Measurements from ENCODE around the gene GREB1L.

DNA sequence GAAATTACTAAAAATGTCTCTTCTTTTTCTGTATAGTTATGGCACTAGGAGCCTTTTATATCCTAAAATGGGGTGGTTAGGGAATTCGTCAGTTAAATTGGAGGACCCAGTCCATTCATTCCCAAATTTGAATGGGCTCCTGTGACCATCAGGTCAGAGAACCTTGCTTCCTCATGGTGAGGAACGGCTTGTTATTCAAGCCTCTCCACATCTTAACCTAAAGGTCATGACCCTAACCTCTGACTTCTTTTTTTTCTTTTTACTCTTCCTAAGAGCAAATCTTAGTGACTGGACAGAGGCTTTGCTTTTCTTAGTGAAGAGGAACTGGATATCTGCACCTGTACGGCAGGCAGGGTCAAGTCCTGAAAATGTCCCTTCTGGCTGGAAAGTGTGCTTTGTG is 53.1 kb downstream of the GREB1L start:
- TF ChIP-seq FOSL2 (IDR thresholded peaks at IDR 0.05; ENCODE audit: borderline replicate concordance, low read depth) (no peak), GABPA (IDR thresholded peaks at IDR 0.05; ENCODE audit: low read depth) (no peak), POLR2AphosphoS5 (IDR thresholded peaks at IDR 0.05; ENCODE audit: low read depth, low read length) (no peak), FOXJ3 (CRISPR knock-in tag; IDR thresholded peaks at IDR 0.05) (no peak), EZH2phosphoT487 (IDR thresholded peaks at IDR 0.05; ENCODE audit: borderline replicate concordance, low read depth) (no peak), RCOR1 (IDR thresholded peaks at IDR 0.05; ENCODE audit: low read length) (no peak), SIN3A (IDR thresholded peaks at IDR 0.05; ENCODE audit: borderline replicate concordance, low read depth, low read length) (no peak)
- TF ChIP-seq, protein P1, sequence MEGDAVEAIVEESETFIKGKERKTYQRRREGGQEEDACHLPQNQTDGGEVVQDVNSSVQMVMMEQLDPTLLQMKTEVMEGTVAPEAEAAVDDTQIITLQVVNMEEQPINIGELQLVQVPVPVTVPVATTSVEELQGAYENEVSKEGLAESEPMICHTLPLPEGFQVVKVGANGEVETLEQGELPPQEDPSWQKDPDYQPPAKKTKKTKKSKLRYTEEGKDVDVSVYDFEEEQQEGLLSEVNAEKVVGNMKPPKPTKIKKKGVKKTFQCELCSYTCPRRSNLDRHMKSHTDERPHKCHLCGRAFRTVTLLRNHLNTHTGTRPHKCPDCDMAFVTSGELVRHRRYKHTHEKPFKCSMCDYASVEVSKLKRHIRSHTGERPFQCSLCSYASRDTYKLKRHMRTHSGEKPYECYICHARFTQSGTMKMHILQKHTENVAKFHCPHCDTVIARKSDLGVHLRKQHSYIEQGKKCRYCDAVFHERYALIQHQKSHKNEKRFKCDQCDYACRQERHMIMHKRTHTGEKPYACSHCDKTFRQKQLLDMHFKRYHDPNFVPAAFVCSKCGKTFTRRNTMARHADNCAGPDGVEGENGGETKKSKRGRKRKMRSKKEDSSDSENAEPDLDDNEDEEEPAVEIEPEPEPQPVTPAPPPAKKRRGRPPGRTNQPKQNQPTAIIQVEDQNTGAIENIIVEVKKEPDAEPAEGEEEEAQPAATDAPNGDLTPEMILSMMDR (IDR thresholded peaks at IDR 0.05): no peak
- TF ChIP-seq, protein P2, sequence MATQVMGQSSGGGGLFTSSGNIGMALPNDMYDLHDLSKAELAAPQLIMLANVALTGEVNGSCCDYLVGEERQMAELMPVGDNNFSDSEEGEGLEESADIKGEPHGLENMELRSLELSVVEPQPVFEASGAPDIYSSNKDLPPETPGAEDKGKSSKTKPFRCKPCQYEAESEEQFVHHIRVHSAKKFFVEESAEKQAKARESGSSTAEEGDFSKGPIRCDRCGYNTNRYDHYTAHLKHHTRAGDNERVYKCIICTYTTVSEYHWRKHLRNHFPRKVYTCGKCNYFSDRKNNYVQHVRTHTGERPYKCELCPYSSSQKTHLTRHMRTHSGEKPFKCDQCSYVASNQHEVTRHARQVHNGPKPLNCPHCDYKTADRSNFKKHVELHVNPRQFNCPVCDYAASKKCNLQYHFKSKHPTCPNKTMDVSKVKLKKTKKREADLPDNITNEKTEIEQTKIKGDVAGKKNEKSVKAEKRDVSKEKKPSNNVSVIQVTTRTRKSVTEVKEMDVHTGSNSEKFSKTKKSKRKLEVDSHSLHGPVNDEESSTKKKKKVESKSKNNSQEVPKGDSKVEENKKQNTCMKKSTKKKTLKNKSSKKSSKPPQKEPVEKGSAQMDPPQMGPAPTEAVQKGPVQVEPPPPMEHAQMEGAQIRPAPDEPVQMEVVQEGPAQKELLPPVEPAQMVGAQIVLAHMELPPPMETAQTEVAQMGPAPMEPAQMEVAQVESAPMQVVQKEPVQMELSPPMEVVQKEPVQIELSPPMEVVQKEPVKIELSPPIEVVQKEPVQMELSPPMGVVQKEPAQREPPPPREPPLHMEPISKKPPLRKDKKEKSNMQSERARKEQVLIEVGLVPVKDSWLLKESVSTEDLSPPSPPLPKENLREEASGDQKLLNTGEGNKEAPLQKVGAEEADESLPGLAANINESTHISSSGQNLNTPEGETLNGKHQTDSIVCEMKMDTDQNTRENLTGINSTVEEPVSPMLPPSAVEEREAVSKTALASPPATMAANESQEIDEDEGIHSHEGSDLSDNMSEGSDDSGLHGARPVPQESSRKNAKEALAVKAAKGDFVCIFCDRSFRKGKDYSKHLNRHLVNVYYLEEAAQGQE (IDR thresholded peaks at IDR 0.05; ENCODE audit: low read depth, low read length): no peak
- TF ChIP-seq, protein P3, sequence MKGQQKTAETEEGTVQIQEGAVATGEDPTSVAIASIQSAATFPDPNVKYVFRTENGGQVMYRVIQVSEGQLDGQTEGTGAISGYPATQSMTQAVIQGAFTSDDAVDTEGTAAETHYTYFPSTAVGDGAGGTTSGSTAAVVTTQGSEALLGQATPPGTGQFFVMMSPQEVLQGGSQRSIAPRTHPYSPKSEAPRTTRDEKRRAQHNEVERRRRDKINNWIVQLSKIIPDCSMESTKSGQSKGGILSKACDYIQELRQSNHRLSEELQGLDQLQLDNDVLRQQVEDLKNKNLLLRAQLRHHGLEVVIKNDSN (IDR thresholded peaks at IDR 0.05; ENCODE audit: borderline replicate concordance, low read depth): no peak

Data from SK-N-SH (cell line).